Measurements from ENCODE around the gene ATP2A3. TPM values are rescaled to one million over a fixed set of nuclear protein-coding genes. Genes with fewer than 3 reads are reported as not detected.
A peak's percentile ranks its signal among the peaks of the same experiment; 100 is the strongest.

The ATP2A3 gene
- polyA plus RNA-seq, 2 donors = 5.8 to 7.8 TPM

- H3K4me1 ChIP-seq (ENCODE audit: control insufficient read depth in 2 of 2, insufficient read depth in 2 of 2, low read length in 1 of 2) = peaks cover 0 to 4% of the 10 kb centered on the region in 2 donors
Observed at GRCh38 chr17:3926860-3927627, 37.2 kb downstream of the ATP2A3 start.

GRCh38 chr17:3925684-3926485 lies 38.4 kb downstream of the ATP2A3 start:
- H3K27me3 ChIP-seq (ENCODE audit: control insufficient read depth in 1 of 2, insufficient read depth in 2 of 2, low read length in 2 of 2) = no peaks in the 10 kb centered on the region
- H3K4me1 ChIP-seq (ENCODE audit: control insufficient read depth in 2 of 2, insufficient read depth in 2 of 2, low read length in 1 of 2) = peaks cover 0 to 4% of the 10 kb centered on the region in 2 donors
- no peaks in the 10 kb centered on the region for H3K9me3 ChIP-seq (ENCODE audit: control insufficient read depth in 2 of 2, insufficient read depth in 1 of 2, low read depth in 1 of 2, low read length in 1 of 2)
- no peak overlapping the region for H3K27ac ChIP-seq (ENCODE audit: low read depth in 2 of 2, low read length in 1 of 2)
- H3K4me3 ChIP-seq (ENCODE audit: low read depth in 1 of 2, low read length in 2 of 2) = no peak overlapping the region
- 87 to 90% methylated on average over 17 of the region's 17 CpGs for WGBS, 2 donors
- H3K36me3 ChIP-seq (ENCODE audit: control insufficient read depth in 2 of 2, insufficient read depth in 2 of 2, low read length in 1 of 2) = peaks cover 0 to 7% of the 10 kb centered on the region in 2 donors

More at GRCh38 chr17:3926860-3927627, 37.2 kb downstream of the ATP2A3 start:
- 86 to 87% methylated on average over 16 of the region's 16 CpGs for WGBS, 2 donors
- Histone ChIP-seq H3K9me3 (ENCODE audit: control insufficient read depth in 2 of 2, insufficient read depth in 1 of 2, low read depth in 1 of 2, low read length in 1 of 2) (no peaks in the 10 kb centered on the region), H3K27ac (ENCODE audit: low read depth in 2 of 2, low read length in 1 of 2) (no peak overlapping the region), H3K4me3 (ENCODE audit: low read depth in 1 of 2, low read length in 2 of 2) (no peak overlapping the region), H3K36me3 (ENCODE audit: control insufficient read depth in 2 of 2, insufficient read depth in 2 of 2, low read length in 1 of 2) (peaks cover 0 to 7% of the 10 kb centered on the region in 2 donors), H3K27me3 (ENCODE audit: control insufficient read depth in 1 of 2, insufficient read depth in 2 of 2, low read length in 2 of 2) (no peaks in the 10 kb centered on the region)

- Histone ChIP-seq H3K4me1 (ENCODE audit: control insufficient read depth in 2 of 2, insufficient read depth in 2 of 2, low read length in 1 of 2) (peaks cover 0 to 4% of the 10 kb centered on the region in 2 donors), H3K36me3 (ENCODE audit: control insufficient read depth in 2 of 2, insufficient read depth in 2 of 2, low read length in 1 of 2) (peaks cover 0 to 7% of the 10 kb centered on the region in 2 donors), H3K27me3 (ENCODE audit: control insufficient read depth in 1 of 2, insufficient read depth in 2 of 2, low read length in 2 of 2) (no peaks in the 10 kb centered on the region), H3K9me3 (ENCODE audit: control insufficient read depth in 2 of 2, insufficient read depth in 1 of 2, low read depth in 1 of 2, low read length in 1 of 2) (no peaks in the 10 kb centered on the region), H3K4me3 (ENCODE audit: low read depth in 1 of 2, low read length in 2 of 2) (no peak overlapping the region), H3K27ac (ENCODE audit: low read depth in 2 of 2, low read length in 1 of 2) (peak overlapping the region in 1 of 2 donors; percentile 8)
- WGBS, 2 donors = 67 to 70% methylated on average over 40 of the region's 40 CpGs
Observed at GRCh38 chr17:3924512-3925350, 39.5 kb downstream of the ATP2A3 start.

GRCh38 chr17:3923466-3924190 lies 40.6 kb downstream of the ATP2A3 start:
- Histone ChIP-seq H3K9me3 (ENCODE audit: control insufficient read depth in 2 of 2, insufficient read depth in 1 of 2, low read depth in 1 of 2, low read length in 1 of 2) (no peaks in the 10 kb centered on the region), H3K27me3 (ENCODE audit: control insufficient read depth in 1 of 2, insufficient read depth in 2 of 2, low read length in 2 of 2) (no peaks in the 10 kb centered on the region), H3K36me3 (ENCODE audit: control insufficient read depth in 2 of 2, insufficient read depth in 2 of 2, low read length in 1 of 2) (peaks cover 0 to 4% of the 10 kb centered on the region in 2 donors), H3K4me3 (ENCODE audit: low read depth in 1 of 2, low read length in 2 of 2) (no peak overlapping the region), H3K4me1 (ENCODE audit: control insufficient read depth in 2 of 2, insufficient read depth in 2 of 2, low read length in 1 of 2) (peaks cover 0 to 4% of the 10 kb centered on the region in 2 donors), H3K27ac (ENCODE audit: low read depth in 2 of 2, low read length in 1 of 2) (no peak overlapping the region)
- WGBS, 2 donors = 82 to 89% methylated on average over 18 of the region's 18 CpGs

- Histone ChIP-seq H3K36me3 (ENCODE audit: control insufficient read depth in 2 of 2, insufficient read depth in 2 of 2, low read length in 1 of 2) (no peaks in the 10 kb centered on the region), H3K4me3 (ENCODE audit: low read depth in 1 of 2, low read length in 2 of 2) (no peak overlapping the region), H3K4me1 (ENCODE audit: control insufficient read depth in 2 of 2, insufficient read depth in 2 of 2, low read length in 1 of 2) (peaks cover 0 to 4% of the 10 kb centered on the region in 2 donors), H3K27me3 (ENCODE audit: control insufficient read depth in 1 of 2, insufficient read depth in 2 of 2, low read length in 2 of 2) (no peaks in the 10 kb centered on the region), H3K27ac (ENCODE audit: low read depth in 2 of 2, low read length in 1 of 2) (no peak overlapping the region), H3K9me3 (ENCODE audit: control insufficient read depth in 2 of 2, insufficient read depth in 1 of 2, low read depth in 1 of 2, low read length in 1 of 2) (no peaks in the 10 kb centered on the region)
- 81 to 88% methylated on average over 7 of the region's 7 CpGs for WGBS, 2 donors
Observed at GRCh38 chr17:3922765-3923164, 41.5 kb downstream of the ATP2A3 start.

GRCh38 chr17:3921502-3922319 lies 42.5 kb downstream of the ATP2A3 start:
- WGBS, 2 donors = 68 to 75% methylated on average over 27 of the region's 27 CpGs

GRCh38 chr17:3921006-3921405 lies 43.2 kb downstream of the ATP2A3 start:
- H3K36me3 ChIP-seq (ENCODE audit: control insufficient read depth in 2 of 2, insufficient read depth in 2 of 2, low read length in 1 of 2) = no peaks in the 10 kb centered on the region
- no peaks in the 10 kb centered on the region for H3K9me3 ChIP-seq (ENCODE audit: control insufficient read depth in 2 of 2, insufficient read depth in 1 of 2, low read depth in 1 of 2, low read length in 1 of 2)
- peaks cover 0 to 8% of the 10 kb centered on the region in 2 donors for H3K4me1 ChIP-seq (ENCODE audit: control insufficient read depth in 2 of 2, insufficient read depth in 2 of 2, low read length in 1 of 2)
- H3K27me3 ChIP-seq (ENCODE audit: control insufficient read depth in 1 of 2, insufficient read depth in 2 of 2, low read length in 2 of 2) = no peaks in the 10 kb centered on the region
- H3K27ac ChIP-seq (ENCODE audit: low read depth in 2 of 2, low read length in 1 of 2) = peak overlapping the region in 1 of 2 donors; percentile 53
- WGBS, 2 donors = 82% methylated on average over 16 of the region's 16 CpGs
- no peak overlapping the region for H3K4me3 ChIP-seq (ENCODE audit: low read depth in 1 of 2, low read length in 2 of 2)

More at GRCh38 chr17:3921502-3922319, 42.5 kb downstream of the ATP2A3 start:
- no peaks in the 10 kb centered on the region for H3K9me3 ChIP-seq (ENCODE audit: control insufficient read depth in 2 of 2, insufficient read depth in 1 of 2, low read depth in 1 of 2, low read length in 1 of 2)
- H3K27ac ChIP-seq (ENCODE audit: low read depth in 2 of 2, low read length in 1 of 2) = peak overlapping the region in 1 of 2 donors; percentile 53
- no peaks in the 10 kb centered on the region for H3K27me3 ChIP-seq (ENCODE audit: control insufficient read depth in 1 of 2, insufficient read depth in 2 of 2, low read length in 2 of 2)
- no peak overlapping the region for H3K4me3 ChIP-seq (ENCODE audit: low read depth in 1 of 2, low read length in 2 of 2)
- no peaks in the 10 kb centered on the region for H3K36me3 ChIP-seq (ENCODE audit: control insufficient read depth in 2 of 2, insufficient read depth in 2 of 2, low read length in 1 of 2)
- H3K4me1 ChIP-seq (ENCODE audit: control insufficient read depth in 2 of 2, insufficient read depth in 2 of 2, low read length in 1 of 2) = peaks cover 0 to 8% of the 10 kb centered on the region in 2 donors

GRCh38 chr17:3919123-3919624 lies 45.1 kb downstream of the ATP2A3 start:
- Histone ChIP-seq H3K4me3 (ENCODE audit: low read depth in 1 of 2, low read length in 2 of 2) (no peak overlapping the region), H3K27ac (ENCODE audit: low read depth in 2 of 2, low read length in 1 of 2) (peak overlapping the region; percentile 14 to 62), H3K4me1 (ENCODE audit: control insufficient read depth in 2 of 2, insufficient read depth in 2 of 2, low read length in 1 of 2) (peaks cover 0 to 8% of the 10 kb centered on the region in 2 donors), H3K36me3 (ENCODE audit: control insufficient read depth in 2 of 2, insufficient read depth in 2 of 2, low read length in 1 of 2) (no peaks in the 10 kb centered on the region), H3K9me3 (ENCODE audit: control insufficient read depth in 2 of 2, insufficient read depth in 1 of 2, low read depth in 1 of 2, low read length in 1 of 2) (no peaks in the 10 kb centered on the region), H3K27me3 (ENCODE audit: control insufficient read depth in 1 of 2, insufficient read depth in 2 of 2, low read length in 2 of 2) (no peaks in the 10 kb centered on the region)
- WGBS, 2 donors = 75 to 84% methylated on average over 22 of the region's 22 CpGs

All from esophagus (tissue), 2 donors.